MM.1S (cell line): ENCODE measurements around the gene SCGB2B2.

Experiments
- EZH2 ChIP-seq: fragments of 300-600 bp; sonication (generic); optimal IDR thresholded peaks from 2 replicates; pipeline ENCODE3; 2017; ENCODE audit warnings: low read depth, mild to moderate bottlenecking, antibody characterized with exemption, low read length, mixed read lengths
- TF ChIP-seq, protein P1 (sequence below): fragments of 300-600 bp; sonication (generic); IDR thresholded peaks from 2 replicates; pipeline ENCODE4 v1.5.1; 2016; ENCODE audit warnings: antibody characterized with exemption, low read length, mixed read lengths

DNA sequence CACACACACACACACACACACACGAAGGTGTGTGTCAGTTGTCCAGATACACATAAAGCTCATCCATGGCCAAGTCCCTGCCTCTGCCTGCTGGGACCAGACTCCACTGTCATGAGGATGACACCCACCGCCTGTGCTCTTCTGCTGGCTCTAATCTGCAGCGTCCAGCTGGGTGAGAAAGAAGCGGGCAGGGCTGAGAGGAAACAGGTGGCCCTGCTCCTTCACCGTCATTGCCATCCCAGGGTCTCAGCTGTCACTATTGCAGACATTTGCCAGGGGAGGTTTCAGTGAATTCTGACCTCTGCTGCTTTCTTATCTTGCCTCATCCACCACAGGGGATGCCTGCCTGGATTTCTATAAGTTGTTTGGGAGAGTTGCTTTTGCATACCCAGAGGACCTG lies 31.4 kb downstream of the SCGB2B2 start:
- TF ChIP-seq, protein P1, sequence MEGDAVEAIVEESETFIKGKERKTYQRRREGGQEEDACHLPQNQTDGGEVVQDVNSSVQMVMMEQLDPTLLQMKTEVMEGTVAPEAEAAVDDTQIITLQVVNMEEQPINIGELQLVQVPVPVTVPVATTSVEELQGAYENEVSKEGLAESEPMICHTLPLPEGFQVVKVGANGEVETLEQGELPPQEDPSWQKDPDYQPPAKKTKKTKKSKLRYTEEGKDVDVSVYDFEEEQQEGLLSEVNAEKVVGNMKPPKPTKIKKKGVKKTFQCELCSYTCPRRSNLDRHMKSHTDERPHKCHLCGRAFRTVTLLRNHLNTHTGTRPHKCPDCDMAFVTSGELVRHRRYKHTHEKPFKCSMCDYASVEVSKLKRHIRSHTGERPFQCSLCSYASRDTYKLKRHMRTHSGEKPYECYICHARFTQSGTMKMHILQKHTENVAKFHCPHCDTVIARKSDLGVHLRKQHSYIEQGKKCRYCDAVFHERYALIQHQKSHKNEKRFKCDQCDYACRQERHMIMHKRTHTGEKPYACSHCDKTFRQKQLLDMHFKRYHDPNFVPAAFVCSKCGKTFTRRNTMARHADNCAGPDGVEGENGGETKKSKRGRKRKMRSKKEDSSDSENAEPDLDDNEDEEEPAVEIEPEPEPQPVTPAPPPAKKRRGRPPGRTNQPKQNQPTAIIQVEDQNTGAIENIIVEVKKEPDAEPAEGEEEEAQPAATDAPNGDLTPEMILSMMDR = no peak
- no peak for TF ChIP-seq EZH2
